Heart right ventricle (tissue), 16 donors: ENCODE data around the gene TXLNB. TPM values are rescaled to one million over a fixed set of nuclear protein-coding genes. Genes with fewer than 3 reads are reported as not detected.

ENCODE experiments used
- ATAC-seq, 8 donors: fragments of 200-7000 bp; cut with Tn5 transposase; one replicate each; pipeline ENCODE4 v1.9.1; 2020; ENCODE audit warnings: mild to moderate bottlenecking in 8 of 8, moderate library complexity in 8 of 8, moderate number of reproducible peaks in 1 of 8
- DNase-seq, 2 donors: peaks; one replicate each; pipeline ENCODE4 v3.0.0-alpha.2; 2020
- H3K27ac ChIP-seq, 10 donors: fragments of 200-600 bp; sonication (generic) in 2 of 10; one replicate each; pipeline versions ENCODE4 v1.5.0 to v1.8.0; 2020 to 2022; ENCODE audit warnings: mild to moderate bottlenecking in 3 of 10
- H3K27me3 ChIP-seq, 7 donors: fragments of 200-600 bp; one replicate each; pipeline ENCODE4 v1.8.0; 2021 to 2022; ENCODE audit warnings: mild to moderate bottlenecking in 2 of 7
- H3K36me3 ChIP-seq, 9 donors: fragments of 200-600 bp; sonication (generic) in 1 of 9; one replicate each; pipeline versions ENCODE4 v1.5.0 to v1.8.0; 2020 to 2022; ENCODE audit warnings: mild to moderate bottlenecking in 2 of 9
- H3K4me1 ChIP-seq, 9 donors: fragments of 200-600 bp; sonication (generic) in 1 of 9; one replicate each; pipeline versions ENCODE4 v1.5.0 to v1.8.0; 2020 to 2022; ENCODE audit warnings: mild to moderate bottlenecking in 4 of 9
- H3K4me3 ChIP-seq, 10 donors: fragments of 200-600 bp; sonication (generic) in 2 of 10; one replicate each; pipeline versions ENCODE4 v1.5.0 to v1.8.0; 2020 to 2022; ENCODE audit warnings: mild to moderate bottlenecking in 7 of 10, moderate library complexity in 2 of 10
- H3K9me3 ChIP-seq, 11 donors: fragments of 200-600 bp in 10 of 11; sonication (generic) in 2 of 11; one replicate each; pipeline versions ENCODE4 v1.5.0 to v1.8.0; 2013 to 2022; ENCODE audit warnings: mild to moderate bottlenecking in 2 of 11, control low read depth in 1 of 11, moderate library complexity in 1 of 11
- WGBS, 2 donors: extraction: QIAGEN DNeasy Blood & Tissue Kit; methylation state at CpG; one replicate each; pipeline ENCODE4 v1.1.7; 2013; ENCODE audit warnings: inconsistent platforms in 1 of 2; 5-methylcytosine and 5-hydroxymethylcytosine counted together
- intact Hi-C, 10 donors: fragments of 100-400 bp; cut with DNase I; formaldehyde crosslinking; loops; one replicate each; pipeline versions ENCODE4 v1.11.1 to v1.14.2; 2022
- polyA plus RNA-seq, 2 donors: library from polyadenylated mRNA; stranded (reverse); fragments of 200-250 nt; gene quantifications; one replicate each; pipeline ENCODE4 v1.2.3, GENCODE V29; 2013
- total RNA-seq, 10 donors: library from RNA; stranded (reverse); fragmentation: NEBNext Ultra II Directional in 3 of 10; extraction: Animal tissue kit (Norgen Biotek cat#: 25700) in 3 of 10; gene quantifications; one replicate each; pipeline versions ENCODE4 v1.2.1 to v1.2.4, GENCODE V29; 2021 to 2023
- TF ChIP-seq, protein P1 (sequence below), 9 donors: fragments of 200-600 bp; sonication (generic) in 2 of 9; IDR thresholded peaks; one replicate each; pipeline versions ENCODE4 v1.5.0 to v1.8.0; 2021 to 2022; ENCODE audit warnings: antibody characterized with exemption in 9 of 9, mild to moderate bottlenecking in 5 of 9, moderate library complexity in 1 of 9
- donor health status: Arrhythmogenic right ventricular cardiomyopathy.
- donor health status: ischemic (EF 13 %, LVEDD 7.1; RV severe dilation, severe dysfunction).
- donor health status: healthy with polysubstance abuse.
- donor health status: DM: no; HTN: yes; CAD: no.
- donor health status: DM: no; HTN: no; CAD: no.
- donor health status: ischemic (EF 25% LVEDD 6.9; RV normal size, moderate dysfunction).
- donor health status: ischemic (EF 25% LVEDD 5.7; RV mildly dilated, moderate dysfunction).
- donor health status: healthy.
- donor health status: DM: yes; HTN: yes; CAD: no.
- donor health status: Ischemic cardiomyopathy.
- donor health status: ischemic (EF 35%, LVEDD 5.7; RV mildly dilated, moderate dysfunction).
- donor health status: nonischemic (EF 11% LVEDD 7.7; RV severe dilation, severe dysfunction).
- donor health status: DM: yes; HTN: yes; CAD: no.
- donor health status: PGD.
- donor health status: ischemic (EF 29% LVEDD 5.4; RV normal size, mild dysfunction).
- donor health status: nonischemic (EF 23%, LVEDD 6.1; RV moderate dilation, normal function).

TXLNB gene
- total and polyA plus RNA-seq, 12 donors = 6.2 to 156 (median 132) TPM

DNA sequence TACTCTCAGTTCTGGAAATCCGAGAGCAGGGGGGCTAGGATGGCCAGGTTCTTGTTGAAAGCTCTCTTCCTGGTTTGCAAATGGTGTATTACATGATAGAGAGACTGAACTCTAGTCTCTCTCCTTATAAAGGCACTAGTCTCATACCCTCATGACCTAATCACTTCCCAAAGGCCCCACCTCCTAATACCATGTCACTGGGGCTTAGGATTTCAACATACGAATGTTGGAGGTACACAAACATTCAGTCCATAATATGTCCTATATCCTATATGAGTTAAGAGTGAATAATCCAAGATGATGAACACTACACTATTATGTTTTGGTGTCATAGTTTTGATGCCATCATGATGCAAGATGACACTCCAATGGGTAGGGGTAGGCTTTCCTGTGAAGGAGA is 20.0 kb upstream of the TXLNB start:
- Histone ChIP-seq H3K36me3 (no peaks in the 10 kb centered on the region), H3K4me1 (peaks cover 0 to 23% (median 0%) of the 10 kb centered on the region in 9 donors), H3K27me3 (no peaks in the 10 kb centered on the region), H3K4me3 (no peak overlapping the region), H3K9me3 (no peaks in the 10 kb centered on the region), H3K27ac (no peak overlapping the region)
- intact Hi-C loops = no loop called here
- 90 to 96% methylated on average over 2 of the region's 2 CpGs for WGBS, 2 donors
- ATAC-seq = no peak
- TF ChIP-seq, protein P1, sequence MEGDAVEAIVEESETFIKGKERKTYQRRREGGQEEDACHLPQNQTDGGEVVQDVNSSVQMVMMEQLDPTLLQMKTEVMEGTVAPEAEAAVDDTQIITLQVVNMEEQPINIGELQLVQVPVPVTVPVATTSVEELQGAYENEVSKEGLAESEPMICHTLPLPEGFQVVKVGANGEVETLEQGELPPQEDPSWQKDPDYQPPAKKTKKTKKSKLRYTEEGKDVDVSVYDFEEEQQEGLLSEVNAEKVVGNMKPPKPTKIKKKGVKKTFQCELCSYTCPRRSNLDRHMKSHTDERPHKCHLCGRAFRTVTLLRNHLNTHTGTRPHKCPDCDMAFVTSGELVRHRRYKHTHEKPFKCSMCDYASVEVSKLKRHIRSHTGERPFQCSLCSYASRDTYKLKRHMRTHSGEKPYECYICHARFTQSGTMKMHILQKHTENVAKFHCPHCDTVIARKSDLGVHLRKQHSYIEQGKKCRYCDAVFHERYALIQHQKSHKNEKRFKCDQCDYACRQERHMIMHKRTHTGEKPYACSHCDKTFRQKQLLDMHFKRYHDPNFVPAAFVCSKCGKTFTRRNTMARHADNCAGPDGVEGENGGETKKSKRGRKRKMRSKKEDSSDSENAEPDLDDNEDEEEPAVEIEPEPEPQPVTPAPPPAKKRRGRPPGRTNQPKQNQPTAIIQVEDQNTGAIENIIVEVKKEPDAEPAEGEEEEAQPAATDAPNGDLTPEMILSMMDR (IDR thresholded peaks at IDR 0.05) = no peak
- DNase-seq = no peak

DNA sequence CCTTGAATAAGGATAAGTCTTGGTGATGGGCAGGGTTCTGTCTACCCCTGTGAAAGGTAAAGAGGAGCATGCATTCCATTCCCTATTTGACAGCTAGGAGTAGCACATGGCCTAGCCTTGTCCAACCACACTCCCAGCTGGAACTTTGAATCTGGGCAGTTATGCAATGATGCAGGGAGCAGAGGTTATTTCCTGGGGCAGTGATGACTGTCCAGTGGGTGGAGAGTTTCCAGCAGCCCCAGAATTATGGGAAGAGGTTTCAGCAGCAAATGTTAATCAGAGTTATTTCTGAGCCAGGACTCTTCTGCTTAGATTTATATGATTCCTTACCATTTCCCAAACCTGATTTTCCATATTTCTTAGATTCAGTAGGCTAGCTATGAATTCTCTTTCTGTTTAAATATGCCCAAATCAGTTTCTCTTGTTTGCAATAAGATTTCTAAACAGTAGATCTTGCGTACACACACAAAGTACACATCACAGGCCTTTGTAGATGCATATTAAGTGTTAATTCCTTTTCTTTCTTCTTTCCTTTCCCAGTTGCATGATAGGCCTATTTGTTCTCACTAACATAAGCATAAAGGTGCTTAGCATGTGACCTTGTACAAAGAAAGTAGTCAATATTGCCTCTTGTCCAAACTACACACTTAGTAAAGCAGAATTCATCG is 17.3 kb upstream of the TXLNB start:
- H3K27ac ChIP-seq = peak overlapping the region in 4 of 10 donors; percentile 10 to 87 (median 22)
- ATAC-seq (peak in 5 of 8 donors; percentile 26 to 91 (median 59)), DNase-seq (peak in 1 of 2 donors; percentile 23)
- no peaks in the 10 kb centered on the region for H3K9me3 ChIP-seq
- H3K36me3 ChIP-seq = no peaks in the 10 kb centered on the region
- no peaks in the 10 kb centered on the region for H3K27me3 ChIP-seq
- no peak overlapping the region for H3K4me3 ChIP-seq
- TF ChIP-seq, protein P1 (IDR thresholded peaks at IDR 0.05) = no peak
- 97 to 98% methylated on average over 2 of the region's 2 CpGs for WGBS, 2 donors
- peaks cover 0 to 23% (median 0%) of the 10 kb centered on the region in 9 donors for H3K4me1 ChIP-seq
- intact Hi-C loops = no loop called here

DNA sequence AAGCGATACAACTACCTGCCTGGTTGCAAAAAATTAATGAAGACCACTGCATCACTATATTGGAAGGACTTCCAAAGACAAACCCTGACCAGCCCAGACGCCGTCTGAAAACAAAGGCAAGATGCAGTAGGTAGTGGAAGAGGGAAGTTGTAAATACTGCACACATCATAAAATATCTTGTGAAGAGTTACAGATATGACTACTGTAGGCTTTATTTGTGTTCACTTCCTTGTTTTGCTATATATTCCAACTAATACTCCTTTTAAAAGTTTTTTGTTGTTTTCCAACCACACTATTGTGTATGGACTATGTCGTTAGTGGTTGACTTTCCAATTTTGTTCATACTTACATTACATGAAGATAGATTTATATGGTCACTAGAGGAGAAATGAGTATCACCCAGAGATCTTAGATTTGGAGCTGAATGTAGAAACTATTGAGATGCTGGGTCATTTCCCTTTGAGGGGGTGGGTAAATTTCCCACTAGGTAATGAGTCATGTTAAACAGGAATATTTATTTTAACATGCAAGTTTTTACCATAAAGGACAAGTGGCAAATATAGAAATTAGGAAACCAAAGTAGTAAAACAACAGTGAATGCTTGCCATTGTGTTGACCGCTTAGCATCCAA is 16.6 kb upstream of the TXLNB start:
- WGBS, 2 donors = 84 to 85% methylated on average over 5 of the region's 5 CpGs
- H3K4me1 ChIP-seq = peaks cover 0 to 23% (median 0%) of the 10 kb centered on the region in 9 donors
- intact Hi-C loops = no loop called here
- H3K36me3 ChIP-seq = no peaks in the 10 kb centered on the region
- DNase-seq (no peak), ATAC-seq (peak in 4 of 8 donors; percentile 31 to 59 (median 42))
- H3K27ac ChIP-seq = peak overlapping the region in 3 of 10 donors; percentile 10 to 87 (median 17)
- no peaks in the 10 kb centered on the region for H3K27me3 ChIP-seq
- H3K9me3 ChIP-seq = no peaks in the 10 kb centered on the region
- no peak overlapping the region for H3K4me3 ChIP-seq
- TF ChIP-seq, protein P1 (IDR thresholded peaks at IDR 0.05) = no peak

DNA sequence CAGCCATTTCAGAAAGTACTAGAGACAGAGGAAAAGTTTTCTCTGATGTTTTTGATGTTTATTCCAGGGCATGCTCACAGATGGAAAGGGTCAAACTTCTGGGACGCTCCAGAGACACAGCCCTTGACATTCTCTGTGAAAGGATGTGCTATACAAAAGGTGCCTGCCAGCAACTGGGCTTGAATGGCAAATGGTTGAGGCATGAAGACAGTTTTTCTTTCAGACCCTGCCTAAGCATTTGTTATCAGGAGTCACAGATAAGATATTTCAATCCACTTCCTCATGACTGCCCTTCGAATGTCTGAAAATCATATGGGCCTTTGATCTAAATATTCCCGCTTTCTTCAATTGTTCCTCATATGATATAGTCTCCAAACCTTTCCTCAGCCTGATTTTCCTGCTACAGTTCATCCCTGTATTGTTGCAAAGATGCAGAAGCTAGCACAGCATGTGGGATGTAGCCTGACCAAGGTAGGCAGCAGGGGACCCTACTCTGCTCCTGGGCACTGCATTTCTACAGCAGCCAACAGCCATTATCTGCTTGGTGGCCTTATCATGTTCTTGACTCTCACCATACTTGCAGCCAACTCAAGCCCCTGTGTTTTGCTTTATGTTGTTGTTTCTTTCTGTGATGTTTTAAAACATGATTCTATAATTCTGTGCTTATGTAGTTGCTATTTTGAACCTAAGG is 14.6 kb upstream of the TXLNB start:
- ATAC-seq = no peak
- Histone ChIP-seq H3K27ac (no peak overlapping the region), H3K9me3 (no peaks in the 10 kb centered on the region), H3K36me3 (no peaks in the 10 kb centered on the region), H3K4me1 (peaks cover 0 to 23% (median 0%) of the 10 kb centered on the region in 9 donors), H3K27me3 (no peaks in the 10 kb centered on the region), H3K4me3 (no peak overlapping the region)
- DNase-seq = no peak
- intact Hi-C loops = no loop called here
- WGBS, 2 donors = 56 to 57% methylated on average over 3 of the region's 3 CpGs
- TF ChIP-seq, protein P1 (IDR thresholded peaks at IDR 0.05) = no peak
